Upper lobe of right lung (tissue), 1 donor: ENCODE data around the gene RGS18. TPM values are rescaled to one million over a fixed set of nuclear protein-coding genes. Genes with fewer than 3 reads are reported as not detected.
"Not testable (repeated sequence)": the region's sequence is repeated elsewhere in the genome, so short reads cannot be mapped to it uniquely, and the experiment has no call there.

Experiments
- ATAC-seq: fragments of 200-7000 bp; cut with Tn5 transposase; one replicate; pipeline ENCODE4 v1.9.1; 2020; ENCODE audit warnings: mild to moderate bottlenecking, moderate library complexity
- DNase-seq: peaks from one replicate; pipeline ENCODE4 v3.0.0-alpha.2; 2020
- H3K27ac ChIP-seq: fragments of 200-600 bp; one replicate; pipeline ENCODE4 v1.8.0; 2022
- H3K27me3 ChIP-seq: fragments of 200-600 bp; one replicate; pipeline ENCODE4 v1.8.0; 2022; ENCODE audit warnings: mild to moderate bottlenecking
- H3K36me3 ChIP-seq: fragments of 200-600 bp; one replicate; pipeline ENCODE4 v1.8.0; 2022
- H3K4me1 ChIP-seq: fragments of 200-600 bp; one replicate; pipeline ENCODE4 v1.8.0; 2022
- H3K4me3 ChIP-seq: fragments of 200-600 bp; one replicate; pipeline ENCODE4 v1.8.0; 2022; ENCODE audit warnings: mild to moderate bottlenecking
- H3K9me3 ChIP-seq: fragments of 200-600 bp; one replicate; pipeline ENCODE4 v1.8.0; 2022
- CTCF ChIP-seq: fragments of 200-600 bp; IDR thresholded peaks from one replicate; pipeline ENCODE4 v1.8.0; 2022; ENCODE audit warnings: antibody characterized with exemption
- intact Hi-C: fragments of 100-400 bp; cut with DNase I; formaldehyde crosslinking; loops from one replicate; pipeline ENCODE4 v1.11.0; 2022
- total RNA-seq: library from RNA; stranded (reverse); fragmentation: NEBNext Ultra II Directional; extraction: Animal tissue kit (Norgen Biotek cat#: 25700); gene quantifications from one replicate; pipeline ENCODE4 v1.2.1, GENCODE V29; 2021
- donor health status: DM: no; HTN: yes; CAD: no; lungs with severe emphysema.

RGS18 gene
- total RNA-seq, 1 donor from 2014 or later = 9.1 TPM

GRCh38 chr1:192122668-192123067 lies 35.6 kb upstream of the RGS18 start:
- H3K4me1 ChIP-seq = no peaks in the 10 kb centered on the region
- H3K27me3 ChIP-seq = no peaks in the 10 kb centered on the region
- intact Hi-C loops = no loop called here
- ATAC-seq = no peak
- no peaks in the 10 kb centered on the region for H3K36me3 ChIP-seq
- H3K4me3 ChIP-seq = no peak overlapping the region
- no peak overlapping the region for H3K27ac ChIP-seq
- no peak for DNase-seq
- H3K9me3 ChIP-seq = no peaks in the 10 kb centered on the region
- TF ChIP-seq CTCF = no peak

GRCh38 chr1:192123212-192123611 lies 35.0 kb upstream of the RGS18 start:
- no peak for TF ChIP-seq CTCF
- Histone ChIP-seq H3K36me3 (no peaks in the 10 kb centered on the region), H3K9me3 (no peaks in the 10 kb centered on the region), H3K27ac (no peak overlapping the region), H3K4me1 (no peaks in the 10 kb centered on the region), H3K27me3 (no peaks in the 10 kb centered on the region), H3K4me3 (no peak overlapping the region)
- ATAC-seq (no peak), DNase-seq (no peak)
- intact Hi-C loops = no loop called here

- H3K36me3 ChIP-seq = no peaks in the 10 kb centered on the region
- no peaks in the 10 kb centered on the region for H3K9me3 ChIP-seq
- intact Hi-C loops = no loop called here
- no peak for DNase-seq
- no peaks in the 10 kb centered on the region for H3K4me1 ChIP-seq
- no peaks in the 10 kb centered on the region for H3K27me3 ChIP-seq
- ATAC-seq = no peak
- no peak overlapping the region for H3K27ac ChIP-seq
- TF ChIP-seq CTCF = no peak
- no peak overlapping the region for H3K4me3 ChIP-seq
Measured at GRCh38 chr1:192126030-192126619, 32.1 kb upstream of the RGS18 start.

GRCh38 chr1:192130175-192130574 lies 28.1 kb upstream of the RGS18 start:
- no peaks in the 10 kb centered on the region for H3K27me3 ChIP-seq
- intact Hi-C loops = no loop called here

GRCh38 chr1:192130865-192131264 lies 27.4 kb upstream of the RGS18 start:
- ATAC-seq, DNase-seq, H3K27me3 ChIP-seq, H3K4me1 ChIP-seq, intact Hi-C loops, H3K27ac ChIP-seq, H3K36me3 ChIP-seq, H3K9me3 ChIP-seq, H3K4me3 ChIP-seq: not testable (repeated sequence)

More at GRCh38 chr1:192130175-192130574, 28.1 kb upstream of the RGS18 start:
- Histone ChIP-seq H3K4me3 (no peak overlapping the region), H3K9me3 (no peaks in the 10 kb centered on the region), H3K27ac (no peak overlapping the region), H3K4me1 (no peaks in the 10 kb centered on the region), H3K36me3 (no peaks in the 10 kb centered on the region)
- DNase-seq (no peak), ATAC-seq (no peak)
- no peak for TF ChIP-seq CTCF

GRCh38 chr1:192131914-192132313 lies 26.3 kb upstream of the RGS18 start:
- ATAC-seq = no peak
- no peak for DNase-seq
- Histone ChIP-seq H3K27ac (no peak overlapping the region), H3K36me3 (no peaks in the 10 kb centered on the region), H3K27me3 (no peaks in the 10 kb centered on the region), H3K4me3 (no peak overlapping the region), H3K4me1 (no peaks in the 10 kb centered on the region), H3K9me3 (no peaks in the 10 kb centered on the region)
- TF ChIP-seq CTCF = no peak
- intact Hi-C loops = no loop called here
